Small intestine (tissue), 16 donors: ENCODE results near the gene ATG16L2. TPM values are rescaled to one million over a fixed set of nuclear protein-coding genes. Genes with fewer than 3 reads are reported as not detected.
A peak's percentile ranks its signal among the peaks of the same experiment; 100 is the strongest.

Experiments used
- DNase-seq, 2 donors: peaks; one replicate each; pipeline versions ENCODE4 v3.0.0 to v3.0.0-alpha.2; 2013
- FAIRE-seq: peaks from 2 replicates; lab custom pipeline; 2012; peaks lifted over from hg19 to GRCh38; lab: Jason Lieb, UNC
- H3K27ac ChIP-seq, 3 donors: one replicate each; pipeline ENCODE4 v1.5.1; 2013; ENCODE audit warnings: low read length in 2 of 3, mild to moderate bottlenecking in 2 of 3, control low read depth in 1 of 3, inconsistent platforms in 1 of 3, low read depth in 1 of 3, moderate library complexity in 1 of 3
- H3K27me3 ChIP-seq, 3 donors: one replicate each; pipeline ENCODE4 v1.6.1; 2013; ENCODE audit warnings: low read length in 3 of 3, inconsistent platforms in 1 of 3; ENCODE audit not compliant: control insufficient read depth in 3 of 3, insufficient read depth in 3 of 3
- H3K36me3 ChIP-seq, 3 donors: one replicate each; pipeline ENCODE4 v1.6.1; 2013; ENCODE audit warnings: low read length in 3 of 3, inconsistent platforms in 1 of 3, low read depth in 1 of 3, mild to moderate bottlenecking in 1 of 3, moderate library complexity in 1 of 3; ENCODE audit not compliant: control insufficient read depth in 3 of 3, insufficient read depth in 2 of 3
- H3K4me1 ChIP-seq, 3 donors: one replicate each; pipeline ENCODE4 v1.6.1; 2013; ENCODE audit warnings: low read length in 2 of 3, inconsistent platforms in 1 of 3, low read depth in 1 of 3, mild to moderate bottlenecking in 1 of 3, moderate library complexity in 1 of 3; ENCODE audit not compliant: control insufficient read depth in 3 of 3, insufficient read depth in 2 of 3
- H3K4me3 ChIP-seq, 3 donors: one replicate each; pipeline ENCODE4 v1.5.1; 2013; ENCODE audit warnings: low read length in 3 of 3, control low read depth in 1 of 3, inconsistent platforms in 1 of 3, low read depth in 1 of 3, mild to moderate bottlenecking in 1 of 3, moderate library complexity in 1 of 3
- H3K9me3 ChIP-seq, 2 donors: one replicate each; pipeline ENCODE4 v1.6.1; 2013; ENCODE audit warnings: low read depth in 1 of 2, low read length in 1 of 2; ENCODE audit not compliant: control insufficient read depth in 2 of 2, insufficient read depth in 1 of 2
- WGBS, 3 donors: extraction: QIAGEN DNeasy Blood & Tissue Kit; methylation state at CpG; one replicate each; pipeline ENCODE4 v1.1.7; 2013; 5-methylcytosine and 5-hydroxymethylcytosine counted together
- long read RNA-seq, 10 donors: transcript quantifications; one replicate each; lab custom pipeline, GENCODE V29; 2026
- polyA plus RNA-seq, 4 donors: library from polyadenylated mRNA; stranded (reverse) in 3 of 4; unstranded in 1 of 4; fragments of 200-250 nt in 3 of 4; fragments of 120-200 nt in 1 of 4; gene quantifications; one replicate each; pipeline versions ENCODE4 v1.2.1 to v1.2.3, GENCODE V29; 2013
- donor health status: healthy with polysubstance abuse.
- donor health status: control.
- donor health status: control.
- donor health status: Bipolar disorder and iron deficiency.
- donor health status: healthy.

ATG16L2 gene
- polyA plus RNA-seq, result 10 to 100 TPM; 19.7 to 50.7 (median 40.1) TPM
- long read RNA-seq, donor 1, transcript ATG16L2-214 (3 exons, 1,492 nt), result major isoform, 14 of 27 reads
- long read RNA-seq, donor 1, partial matches to known transcripts, result 10 of 27 reads
- long read RNA-seq, donor 1, other reads (novel, unspliced or antisense), result 0 of 27 reads
- long read RNA-seq, donor 2, partial matches to known transcripts, result 0 of 2 reads
- long read RNA-seq, donor 2, other reads (novel, unspliced or antisense), result 0 of 2 reads
- long read RNA-seq, donor 3, partial matches to known transcripts, result 7 of 13 reads
- long read RNA-seq, donor 3, other reads (novel, unspliced or antisense), result 0 of 13 reads
- long read RNA-seq, donor 4, result 0 reads
- long read RNA-seq, donor 5, partial matches to known transcripts, result 0 of 2 reads
- long read RNA-seq, donor 5, other reads (novel, unspliced or antisense), result 0 of 2 reads
- long read RNA-seq, donor 6, partial matches to known transcripts, result 0 of 1 reads
- long read RNA-seq, donor 6, other reads (novel, unspliced or antisense), result 0 of 1 reads
- long read RNA-seq, donor 7, result 0 reads
- long read RNA-seq, donor 8, result 0 reads
- long read RNA-seq, donor 9, result 0 reads
- long read RNA-seq, donor 10, partial matches to known transcripts, result 5 of 12 reads
- long read RNA-seq, donor 10, other reads (novel, unspliced or antisense), result 0 of 12 reads

- Histone ChIP-seq H3K36me3 (peaks cover 0 to 38% (median 2%) of the 10 kb centered on the region in 3 donors), H3K9me3 (no peaks in the 10 kb centered on the region), H3K27ac (peak within 1 kb of the TSS; percentile 80 to 97 (median 92)), H3K4me1 (peaks cover 2 to 25% (median 8%) of the 10 kb centered on the region in 3 donors), H3K27me3 (no peaks in the 10 kb centered on the region), H3K4me3 (peak within 1 kb of the TSS; percentile 78 to 88 (median 81))
- DNase-seq (peak; percentile 87 to 97), FAIRE-seq (no peak)
- 0 to 1% (median 0%) methylated on average over 52 to 75 of the region's 75 CpGs for WGBS, 3 donors
These were observed at the start of gene ATG16L2 for GRCh38 chr11:72814286-72815109. ATG16L2 (plus strand) TSS chr11:72814411; CDS start chr11:72814446, 35 bp downstream.

GRCh38 chr11:72764503-72764902 lies 49.7 kb upstream of the ATG16L2 start:
- Histone ChIP-seq H3K27me3 (no peaks in the 10 kb centered on the region), H3K9me3 (no peaks in the 10 kb centered on the region), H3K4me1 (peaks cover 0 to 53% (median 0%) of the 10 kb centered on the region in 3 donors), H3K4me3 (no peak overlapping the region), H3K27ac (peak overlapping the region in 2 of 3 donors; percentile 35 to 77), H3K36me3 (peaks cover 0 to 79% (median 0%) of the 10 kb centered on the region in 3 donors)
- 10 to 61% (median 31%) methylated on average over 13 of the region's 13 CpGs for WGBS, 3 donors
- DNase-seq (peak; percentile 76 to 88), FAIRE-seq (no peak)

GRCh38 chr11:72766152-72766902 lies 47.9 kb upstream of the ATG16L2 start:
- 48 to 70% (median 53%) methylated on average over 12 of the region's 12 CpGs for WGBS, 3 donors
- Histone ChIP-seq H3K4me1 (peaks cover 0 to 56% (median 0%) of the 10 kb centered on the region in 3 donors), H3K36me3 (peaks cover 0 to 80% (median 0%) of the 10 kb centered on the region in 3 donors), H3K27ac (peak overlapping the region in 1 of 3 donors; percentile 54), H3K27me3 (no peaks in the 10 kb centered on the region), H3K4me3 (no peak overlapping the region), H3K9me3 (no peaks in the 10 kb centered on the region)
- FAIRE-seq, result no peak
- DNase-seq, result peak in 1 of 2 donors; percentile 44

- FAIRE-seq (no peak), DNase-seq (no peak)
- H3K27me3 ChIP-seq, result no peaks in the 10 kb centered on the region
- H3K4me1 ChIP-seq, result peaks cover 0 to 67% (median 0%) of the 10 kb centered on the region in 3 donors
- H3K27ac ChIP-seq, result peak overlapping the region in 1 of 3 donors; percentile 54
- no peaks in the 10 kb centered on the region for H3K9me3 ChIP-seq
- H3K36me3 ChIP-seq, result peaks cover 0 to 85% (median 0%) of the 10 kb centered on the region in 3 donors
- no peak overlapping the region for H3K4me3 ChIP-seq
- 71 to 88% (median 74%) methylated on average over 4 of the region's 4 CpGs for WGBS, 3 donors
These were observed 46.8 kb upstream of the ATG16L2 start for GRCh38 chr11:72767203-72768062.

- 87 to 89% (median 88%) methylated on average over 3 of the region's 3 CpGs for WGBS, 3 donors
These were observed 45.6 kb upstream of the ATG16L2 start for GRCh38 chr11:72768581-72768980.

GRCh38 chr11:72769680-72770079 lies 44.5 kb upstream of the ATG16L2 start:
- peaks cover 0 to 89% (median 0%) of the 10 kb centered on the region in 3 donors for H3K36me3 ChIP-seq
- FAIRE-seq (no peak), DNase-seq (no peak)
- no peak overlapping the region for H3K27ac ChIP-seq
- H3K4me1 ChIP-seq, result peaks cover 0 to 74% (median 0%) of the 10 kb centered on the region in 3 donors
- H3K4me3 ChIP-seq, result no peak overlapping the region
- 49 to 68% (median 65%) methylated on average over 4 of the region's 4 CpGs for whole genome bisulfite sequencing, 3 donors
- H3K9me3 ChIP-seq, result no peaks in the 10 kb centered on the region
- H3K27me3 ChIP-seq, result no peaks in the 10 kb centered on the region

More at GRCh38 chr11:72768581-72768980, 45.6 kb upstream of the ATG16L2 start:
- Histone ChIP-seq H3K9me3 (no peaks in the 10 kb centered on the region), H3K4me3 (no peak overlapping the region), H3K4me1 (peaks cover 0 to 75% (median 0%) of the 10 kb centered on the region in 3 donors), H3K27me3 (no peaks in the 10 kb centered on the region), H3K27ac (no peak overlapping the region), H3K36me3 (peaks cover 0 to 89% (median 0%) of the 10 kb centered on the region in 3 donors)
- FAIRE-seq (no peak), DNase-seq (no peak)

GRCh38 chr11:72770799-72771198 lies 43.4 kb upstream of the ATG16L2 start:
- H3K27me3 ChIP-seq, result no peaks in the 10 kb centered on the region
- no peaks in the 10 kb centered on the region for H3K9me3 ChIP-seq
- no peak for FAIRE-seq
- H3K4me1 ChIP-seq, result peaks cover 0 to 76% (median 0%) of the 10 kb centered on the region in 3 donors
- H3K36me3 ChIP-seq, result peaks cover 0 to 91% (median 0%) of the 10 kb centered on the region in 3 donors
- DNase-seq, result no peak
- WGBS, 3 donors, result 75 to 76% (median 75%) methylated on average over 3 of the region's 3 CpGs
- no peak overlapping the region for H3K4me3 ChIP-seq
- no peak overlapping the region for H3K27ac ChIP-seq
